ENCODE data around the gene RPL39L.

The RPL39L gene

GRCh38 chr3:187145149-187145895 lies 6.0 kb upstream of the RPL39L start:
- H3K9me3 ChIP-seq (ENCODE audit: control insufficient read depth, insufficient read depth, low read depth, low read length) = no peaks in the 10 kb centered on the region
- TF ChIP-seq SETDB1 (IDR thresholded peaks at IDR 0.05; ENCODE audit: insufficient read length, low read length) (peak; percentile 70), ZNF600 (tag by site-specific recombination; IDR thresholded peaks at IDR 0.05) (no peak)
- ChIA-PET POLR2A (no interaction called here), CTCF (interaction anchor here (0.8 kb wide), 1 partner anchor 19 kb away, joined by 3 read pairs; no protein-coding TSS in a partner anchor)
- no peaks in the 10 kb centered on the region for H3K36me3 ChIP-seq (ENCODE audit: control insufficient read depth in 2 of 2, insufficient read depth in 1 of 2, low read length in 2 of 2)
- no peak overlapping the region for H3K27ac ChIP-seq (ENCODE audit: extremely low read depth, low read depth, low read length)
- H3K4me3 ChIP-seq (ENCODE audit: low read depth, low read length) = no peak overlapping the region
- H3K4me1 ChIP-seq (ENCODE audit: control insufficient read depth, insufficient read depth, low read length) = no peaks in the 10 kb centered on the region

GRCh38 chr3:187139895-187140253 lies 578 bp upstream of the RPL39L start:
- H3K36me3 ChIP-seq (ENCODE audit: control insufficient read depth in 2 of 2, insufficient read depth in 1 of 2, low read length in 2 of 2) = peaks cover 0 to 4% of the 10 kb centered on the region in 2 experiments; a peak in 1 of 3 replicates
- no peaks in the 10 kb centered on the region for H3K9me3 ChIP-seq (ENCODE audit: control insufficient read depth, insufficient read depth, low read depth, low read length)
- H3K4me1 ChIP-seq (ENCODE audit: control insufficient read depth, insufficient read depth, low read length) = no peaks in the 10 kb centered on the region
- TF ChIP-seq ZBTB1 (tag by site-specific recombination; IDR thresholded peaks at IDR 0.05) (no peak), OSR2 (tag by site-specific recombination; IDR thresholded peaks at IDR 0.05) (no peak)
- TF ChIP-seq, protein P1, sequence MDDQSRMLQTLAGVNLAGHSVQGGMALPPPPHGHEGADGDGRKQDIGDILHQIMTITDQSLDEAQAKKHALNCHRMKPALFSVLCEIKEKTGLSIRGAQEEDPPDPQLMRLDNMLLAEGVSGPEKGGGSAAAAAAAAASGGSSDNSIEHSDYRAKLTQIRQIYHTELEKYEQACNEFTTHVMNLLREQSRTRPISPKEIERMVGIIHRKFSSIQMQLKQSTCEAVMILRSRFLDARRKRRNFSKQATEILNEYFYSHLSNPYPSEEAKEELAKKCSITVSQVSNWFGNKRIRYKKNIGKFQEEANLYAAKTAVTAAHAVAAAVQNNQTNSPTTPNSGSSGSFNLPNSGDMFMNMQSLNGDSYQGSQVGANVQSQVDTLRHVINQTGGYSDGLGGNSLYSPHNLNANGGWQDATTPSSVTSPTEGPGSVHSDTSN (CRISPR knock-in tag; IDR thresholded peaks at IDR 0.05) = no peak
- TF ChIP-seq, protein P2, sequence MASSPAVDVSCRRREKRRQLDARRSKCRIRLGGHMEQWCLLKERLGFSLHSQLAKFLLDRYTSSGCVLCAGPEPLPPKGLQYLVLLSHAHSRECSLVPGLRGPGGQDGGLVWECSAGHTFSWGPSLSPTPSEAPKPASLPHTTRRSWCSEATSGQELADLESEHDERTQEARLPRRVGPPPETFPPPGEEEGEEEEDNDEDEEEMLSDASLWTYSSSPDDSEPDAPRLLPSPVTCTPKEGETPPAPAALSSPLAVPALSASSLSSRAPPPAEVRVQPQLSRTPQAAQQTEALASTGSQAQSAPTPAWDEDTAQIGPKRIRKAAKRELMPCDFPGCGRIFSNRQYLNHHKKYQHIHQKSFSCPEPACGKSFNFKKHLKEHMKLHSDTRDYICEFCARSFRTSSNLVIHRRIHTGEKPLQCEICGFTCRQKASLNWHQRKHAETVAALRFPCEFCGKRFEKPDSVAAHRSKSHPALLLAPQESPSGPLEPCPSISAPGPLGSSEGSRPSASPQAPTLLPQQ (tag by site-specific recombination; IDR thresholded peaks at IDR 0.05) = no peak
- ChIA-PET CTCF (interaction anchor here (0.6 to 3.2 kb wide), 19 partner anchors 8 to 385 kb away, joined by 3 to 22 read pairs (median 3); no protein-coding TSS in a partner anchor), POLR2A (interaction anchor here (0.8 to 1.6 kb wide), 12 partner anchors 10 to 313 kb away, joined by 3 to 6 read pairs (median 3); no protein-coding TSS in a partner anchor)
- H3K27ac ChIP-seq (ENCODE audit: extremely low read depth, low read depth, low read length) = no peak overlapping the region
- H3K4me3 ChIP-seq (ENCODE audit: low read depth, low read length) = no peak overlapping the region

- Histone ChIP-seq H3K4me3 (ENCODE audit: low read depth, low read length) (no peak overlapping the region), H3K4me1 (ENCODE audit: control insufficient read depth, insufficient read depth, low read length) (no peaks in the 10 kb centered on the region), H3K36me3 (ENCODE audit: control insufficient read depth in 2 of 2, insufficient read depth in 1 of 2, low read length in 2 of 2) (peaks cover 0 to 4% of the 10 kb centered on the region in 2 experiments; a peak in 1 of 3 replicates), H3K9me3 (ENCODE audit: control insufficient read depth, insufficient read depth, low read depth, low read length) (no peaks in the 10 kb centered on the region), H3K27ac (ENCODE audit: extremely low read depth, low read depth, low read length) (no peak overlapping the region)
- ChIA-PET CTCF (no interaction called here), POLR2A (interaction anchor here (1.1 kb wide), 1 partner anchor 11 kb away, joined by 3 read pairs; no protein-coding TSS in a partner anchor)
- no peak for TF ChIP-seq ZNF747 (tag by site-specific recombination; IDR thresholded peaks at IDR 0.05)
- TF ChIP-seq ZNF580 (tag by site-specific recombination; IDR thresholded peaks at IDR 0.05) = no peak
- no peak for TF ChIP-seq ZBTB11 (tag by site-specific recombination; conservative IDR thresholded peaks at IDR 0.05; ENCODE audit: low read depth)
- TF ChIP-seq ZNF23 (tag by site-specific recombination; IDR thresholded peaks at IDR 0.05; ENCODE audit: borderline replicate concordance) = no peak
- no peak for TF ChIP-seq ZNF223 (tag by site-specific recombination; IDR thresholded peaks at IDR 0.05)
- TF ChIP-seq ZNF169 (tag by site-specific recombination; IDR thresholded peaks at IDR 0.05) = no peak
- no peak for TF ChIP-seq ZFP69B (tag by site-specific recombination; IDR thresholded peaks at IDR 0.05)
Measured at GRCh38 chr3:187136936-187137335, 2.4 kb downstream of the RPL39L start.
